Measurements from ENCODE around the gene C1orf210.

DNA sequence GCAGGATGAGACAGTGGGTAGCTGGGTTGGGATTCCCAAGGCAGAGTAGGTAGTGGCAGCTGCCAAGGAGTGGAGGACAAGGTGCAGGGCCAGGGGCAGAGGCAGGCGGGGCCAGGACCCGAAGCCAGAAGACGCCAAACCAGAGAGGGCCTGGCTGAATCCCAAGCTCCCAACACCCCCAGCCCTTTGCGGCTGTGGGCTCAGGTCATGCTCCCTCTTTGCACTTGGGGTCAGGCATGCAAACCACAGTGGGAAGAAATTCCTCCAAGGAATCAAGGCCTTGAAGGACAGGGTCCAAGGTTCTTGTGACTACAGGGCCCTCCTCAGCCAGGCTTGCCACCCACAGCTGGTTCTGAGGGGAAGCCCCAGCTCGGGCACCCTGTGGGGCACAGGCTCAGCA lies 6.2 kb downstream of the C1orf210 start:
- TF ChIP-seq POLR2A (IDR thresholded peaks at IDR 0.05; ENCODE audit: low read depth, low read length) = no peak
- TF ChIP-seq TAF1 (IDR thresholded peaks at IDR 0.05; ENCODE audit: low read depth, low read length) = no peak
- no peak for TF ChIP-seq POLR2AphosphoS5 (IDR thresholded peaks at IDR 0.05; ENCODE audit: low read depth, low read length)
- no peak for TF ChIP-seq SPI1 (IDR thresholded peaks at IDR 0.05; ENCODE audit: low read depth, low read length)
- TF ChIP-seq POU2F2 (IDR thresholded peaks at IDR 0.05; ENCODE audit: low read depth, low read length) = no peak

Measured in GM12891 (cell line).